IMR-90 (cell line): ENCODE data around the gene OR2C3.

Experiments
- CEBPB ChIP-seq: IDR thresholded peaks from 2 replicates; pipeline ENCODE4 v1.6.1; 2012; ENCODE audit warnings: low read depth, low read length, improper control_type of control experiment
- MAZ ChIP-seq: IDR thresholded peaks from 2 replicates; pipeline ENCODE4 v1.6.1; 2012; ENCODE audit warnings: low read depth, mild to moderate bottlenecking, low read length, improper control_type of control experiment, moderate library complexity, borderline replicate concordance
- NFE2L2 ChIP-seq: fragments of 150-350 bp; IDR thresholded peaks from 2 replicates; pipeline ENCODE4 v1.6.1; 2016; ENCODE audit warnings: low read depth, mild to moderate bottlenecking, low read length
- POLR2A ChIP-seq: IDR thresholded peaks from 2 replicates; pipeline ENCODE4 v1.6.1; 2012; ENCODE audit warnings: mild to moderate bottlenecking, low read depth, low read length
- RAD21 ChIP-seq: IDR thresholded peaks from 2 replicates; pipeline ENCODE4 v1.6.1; 2012; ENCODE audit warnings: low read length, improper control_type of control experiment
- TF ChIP-seq, protein P1 (sequence below): conservative IDR thresholded peaks from 2 replicates; pipeline ENCODE4 v1.5.1; 2012; ENCODE audit warnings: mild to moderate bottlenecking, low read depth, low read length, improper control_type of control experiment

DNA sequence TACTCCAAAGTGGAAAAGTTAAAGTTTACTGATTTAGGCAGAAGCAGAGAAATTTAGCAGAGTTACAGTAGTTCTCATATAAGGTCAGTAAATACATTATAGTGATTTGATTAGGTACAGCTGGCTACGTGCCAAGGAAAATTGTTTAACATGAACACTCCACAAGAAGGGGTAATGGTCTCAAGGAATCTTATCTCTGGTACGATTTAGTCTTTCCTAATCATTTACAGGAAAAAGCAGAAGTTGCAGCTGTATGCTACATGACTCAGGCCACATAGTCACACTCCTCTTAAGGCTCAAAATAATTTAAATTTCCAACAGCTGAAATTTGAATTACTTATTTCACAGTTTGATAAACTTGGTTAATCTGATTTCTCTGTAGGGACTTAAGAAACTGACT, 41.5 kb downstream of the OR2C3 start:
- TF ChIP-seq, protein P1, sequence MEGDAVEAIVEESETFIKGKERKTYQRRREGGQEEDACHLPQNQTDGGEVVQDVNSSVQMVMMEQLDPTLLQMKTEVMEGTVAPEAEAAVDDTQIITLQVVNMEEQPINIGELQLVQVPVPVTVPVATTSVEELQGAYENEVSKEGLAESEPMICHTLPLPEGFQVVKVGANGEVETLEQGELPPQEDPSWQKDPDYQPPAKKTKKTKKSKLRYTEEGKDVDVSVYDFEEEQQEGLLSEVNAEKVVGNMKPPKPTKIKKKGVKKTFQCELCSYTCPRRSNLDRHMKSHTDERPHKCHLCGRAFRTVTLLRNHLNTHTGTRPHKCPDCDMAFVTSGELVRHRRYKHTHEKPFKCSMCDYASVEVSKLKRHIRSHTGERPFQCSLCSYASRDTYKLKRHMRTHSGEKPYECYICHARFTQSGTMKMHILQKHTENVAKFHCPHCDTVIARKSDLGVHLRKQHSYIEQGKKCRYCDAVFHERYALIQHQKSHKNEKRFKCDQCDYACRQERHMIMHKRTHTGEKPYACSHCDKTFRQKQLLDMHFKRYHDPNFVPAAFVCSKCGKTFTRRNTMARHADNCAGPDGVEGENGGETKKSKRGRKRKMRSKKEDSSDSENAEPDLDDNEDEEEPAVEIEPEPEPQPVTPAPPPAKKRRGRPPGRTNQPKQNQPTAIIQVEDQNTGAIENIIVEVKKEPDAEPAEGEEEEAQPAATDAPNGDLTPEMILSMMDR: no peak
- TF ChIP-seq POLR2A: no peak
- no peak for TF ChIP-seq RAD21
- TF ChIP-seq MAZ: no peak
- TF ChIP-seq CEBPB: no peak
- no peak for TF ChIP-seq NFE2L2
